GM12873 (cell line): ENCODE measurements around the gene C19orf38.

Experiments
- CTCF ChIP-seq: IDR thresholded peaks from 2 replicates; pipeline ENCODE4 v1.5.1; 2012; ENCODE audit warnings: low read depth, mild to moderate bottlenecking, moderate library complexity, low read length, control low read depth; ENCODE audit not compliant: insufficient read depth; ENCODE audit errors: missing control alignments

Gene C19orf38

GRCh38 chr19:10848230-10848856 lies at the start of gene C19orf38:
Gene C19orf38 (plus strand): TSS chr19:10848415. CDS start chr19:10848509, 94 bp downstream.
- no peak for TF ChIP-seq CTCF

GRCh38 chr19:10800488-10800887 lies 47.7 kb upstream of the C19orf38 start:
- no peak for TF ChIP-seq CTCF

GRCh38 chr19:10802479-10802878 lies 45.7 kb upstream of the C19orf38 start:
- TF ChIP-seq CTCF: no peak

- no peak for TF ChIP-seq CTCF
Observed at GRCh38 chr19:10803252-10803651, 45.0 kb upstream of the C19orf38 start.

GRCh38 chr19:10805065-10805757 lies 43.0 kb upstream of the C19orf38 start:
- TF ChIP-seq CTCF: no peak

- no peak for TF ChIP-seq CTCF
Observed at GRCh38 chr19:10805758-10806247, 42.4 kb upstream of the C19orf38 start.

GRCh38 chr19:10808937-10809649 lies 39.1 kb upstream of the C19orf38 start:
- TF ChIP-seq CTCF: no peak
